HCT116 (cell line): Measurements from ENCODE around the gene FLNB. TPM values are rescaled to one million over a fixed set of nuclear protein-coding genes. Genes with fewer than 3 reads are reported as not detected.

Experiments used
- ATAC-seq: fragments of 200-7000 bp; cut with Tn5 transposase; 2 replicates; pipeline ENCODE4 v1.9.1; 2020; ENCODE audit warnings: mild to moderate bottlenecking, moderate library complexity
- BruUV-seq: library from RNA; stranded (reverse); fragments of 400-500 nt; replicated peaks from 2 replicates; lab custom pipeline; 2021; lab: Mats Ljungman, UMichigan
- CTCF ChIA-PET: fragments of 300-600 bp; sonication (Branson Sonifier 250); formaldehyde crosslinking; loops from one replicate; lab custom pipeline; 2021; ENCODE audit warnings: antibody characterized with exemption; lab: Charles Lee
- POLR2A ChIA-PET: fragments of 300-600, 350-600 bp; sonication (Branson Sonifier 250); formaldehyde crosslinking; loops from one replicate; lab custom pipeline; 2021; ENCODE audit warnings: antibody characterized with exemption; lab: Charles Lee
- RAD21 ChIA-PET, 2 experiments: fragments of 300-600 bp; sonication (Branson Sonifier 250); formaldehyde crosslinking; loops; one replicate each; lab custom pipeline; 2023; ENCODE audit warnings: low total read pairs in 2 of 2; ENCODE audit not compliant: uncharacterized antibody in 2 of 2, unreplicated experiment in 2 of 2, low non-redundant PET in 1 of 2; lab: Charles Lee
- DNase-seq: peaks from one replicate; pipeline ENCODE4 v3.0.0-alpha.2; 2010; ENCODE audit warnings: low read depth, low spot score
- H2AFZ ChIP-seq: fragments of 200-600 bp; shearing (Covaris generic), sonication (generic); 2 replicates; pipeline ENCODE4 v1.6.1; 2017; ENCODE audit warnings: low read depth, mixed run types, mixed read lengths, antibody characterized with exemption, low read length; ENCODE audit not compliant: poor library complexity, severe bottlenecking
- H3K27ac ChIP-seq: 2 replicates; pipeline ENCODE4 v1.5.1; 2012; ENCODE audit warnings: low read depth, low read length
- H3K27me3 ChIP-seq: fragments of 200-600 bp; sonication (generic); 2 replicates; pipeline ENCODE4 v1.6.1; 2016; ENCODE audit warnings: mixed run types, low read length, mixed read lengths; ENCODE audit not compliant: insufficient read depth
- H3K36me3 ChIP-seq, 2 experiments: fragments of 200-500 bp in 1 of 2; fragments of 200-600 bp in 1 of 2; sonication (Bioruptor generic) in 1 of 2; sonication (generic) in 1 of 2; 2 replicates each; pipeline versions ENCODE4 v1.5.1 to v1.6.1; 2014 to 2016; ENCODE audit warnings: low read length in 2 of 2, inconsistent platforms in 1 of 2, mixed read lengths in 1 of 2, mixed run types in 1 of 2; ENCODE audit not compliant: insufficient read depth in 2 of 2, control insufficient read depth in 1 of 2
- H3K4me1 ChIP-seq, 2 experiments: fragments of 200-600 bp in 1 of 2; sonication (generic) in 1 of 2; 2 replicates each; pipeline versions ENCODE4 v1.5.1 to v1.6.1; 2012 to 2017; ENCODE audit warnings: low read length in 2 of 2, inconsistent platforms in 1 of 2, mild to moderate bottlenecking in 1 of 2, mixed read lengths in 1 of 2, mixed run types in 1 of 2, moderate library complexity in 1 of 2; ENCODE audit not compliant: insufficient read depth in 2 of 2, control insufficient read depth in 1 of 2
- H3K4me2 ChIP-seq: fragments of 200-600 bp; sonication (generic); 2 replicates; pipeline ENCODE4 v1.6.1; 2017; ENCODE audit warnings: mixed run types, low read length, mixed read lengths
- H3K4me3 ChIP-seq, 2 experiments: fragments of 200-600 bp in 1 of 2; sonication (generic) in 1 of 2; replicated peaks in 1 of 2; 2 replicates each; pipeline ENCODE4 v1.5.1; 2011 to 2016; ENCODE audit warnings: low read length in 2 of 2, control low read depth in 1 of 2, low read depth in 1 of 2, mild to moderate bottlenecking in 1 of 2, mixed read lengths in 1 of 2, mixed run types in 1 of 2
- H3K79me2 ChIP-seq: fragments of 200-600 bp; sonication (generic); 2 replicates; pipeline ENCODE4 v1.6.1; 2017; ENCODE audit warnings: mild to moderate bottlenecking, mixed run types, low read length, moderate library complexity, mixed read lengths; ENCODE audit not compliant: insufficient read depth
- H3K9ac ChIP-seq: fragments of 200-600 bp; sonication (generic); 2 replicates; pipeline ENCODE4 v1.6.1; 2016; ENCODE audit warnings: low read length, mixed read lengths
- H3K9me2 ChIP-seq: fragments of 200-600 bp; sonication (generic), shearing (Covaris generic); 2 replicates; pipeline ENCODE4 v1.6.1; 2017; ENCODE audit warnings: mixed run types, mild to moderate bottlenecking, moderate library complexity; ENCODE audit not compliant: insufficient read depth
- H3K9me3 ChIP-seq, 2 experiments: fragments of 200-500 bp in 1 of 2; fragments of 200-600 bp in 1 of 2; sonication (Bioruptor generic) in 1 of 2; sonication (generic) in 1 of 2; 2 replicates each; pipeline ENCODE4 v1.6.1; 2014 to 2017; ENCODE audit warnings: low read length in 2 of 2, mixed read lengths in 2 of 2, inconsistent platforms in 1 of 2, low read depth in 1 of 2, mild to moderate bottlenecking in 1 of 2, mixed run types in 1 of 2, moderate library complexity in 1 of 2; ENCODE audit not compliant: control insufficient read depth in 1 of 2, insufficient read depth in 1 of 2
- H4K20me1 ChIP-seq: fragments of 200-600 bp; sonication (generic), shearing (Covaris generic); 2 replicates; pipeline ENCODE4 v1.6.1; 2017; ENCODE audit warnings: mixed run types, mild to moderate bottlenecking, moderate library complexity; ENCODE audit not compliant: insufficient read depth
- ATF3 ChIP-seq: IDR thresholded peaks from 2 replicates; pipeline ENCODE4 v1.6.1; 2012
- CBX3 ChIP-seq: IDR thresholded peaks from 2 replicates; pipeline ENCODE4 v1.6.1; 2012; ENCODE audit warnings: low read depth
- CEBPB ChIP-seq: IDR thresholded peaks from 2 replicates; pipeline ENCODE4 v1.6.1; 2012; ENCODE audit warnings: low read depth
- CTCF ChIP-seq, 3 experiments: fragments of 200-600 bp in 1 of 3; sonication (generic) in 1 of 3; IDR thresholded peaks in 2 of 3; conservative IDR thresholded peaks in 1 of 3; 2 replicates each; pipeline ENCODE4 v1.5.1; 2012 to 2017; ENCODE audit warnings: low read depth in 2 of 3, low read length in 2 of 3, antibody characterized with exemption in 1 of 3, borderline replicate concordance in 1 of 3, control low read depth in 1 of 3, mild to moderate bottlenecking in 1 of 3, mixed read lengths in 1 of 3, mixed run types in 1 of 3, moderate library complexity in 1 of 3; ENCODE audit not compliant: insufficient read depth in 1 of 3
- EGR1 ChIP-seq: IDR thresholded peaks from 2 replicates; pipeline ENCODE4 v1.6.1; 2012; ENCODE audit warnings: low read depth
- ELF1 ChIP-seq: IDR thresholded peaks from 2 replicates; pipeline ENCODE4 v1.6.1; 2012; ENCODE audit warnings: low read depth, borderline replicate concordance
- EZH2 ChIP-seq: fragments of 200-600 bp; sonication (generic); IDR thresholded peaks from 2 replicates; pipeline ENCODE4 v1.6.1; 2017; ENCODE audit warnings: antibody characterized with exemption, mixed run types
- EZH2phosphoT487 ChIP-seq: fragments of 200-600 bp; IDR thresholded peaks from 2 replicates; pipeline ENCODE4 v1.6.1; 2018; ENCODE audit warnings: antibody characterized with exemption, borderline replicate concordance
- FOSL1 ChIP-seq: IDR thresholded peaks from 2 replicates; pipeline ENCODE4 v1.6.1; 2012; ENCODE audit warnings: low read depth
- JUND ChIP-seq: IDR thresholded peaks from 2 replicates; pipeline ENCODE4 v1.6.1; 2012
- POLR2A ChIP-seq: IDR thresholded peaks from 2 replicates; pipeline ENCODE4 v1.7.0; 2011; ENCODE audit warnings: borderline replicate concordance; ENCODE audit not compliant: insufficient read depth, insufficient read length; ENCODE audit errors: extremely low read depth
- RAD21 ChIP-seq: IDR thresholded peaks from 2 replicates; pipeline ENCODE4 v1.6.1; 2012; ENCODE audit warnings: low read depth, mild to moderate bottlenecking
- REST ChIP-seq: IDR thresholded peaks from 2 replicates; pipeline ENCODE4 v1.6.1; 2012; ENCODE audit warnings: low read depth
- SRF ChIP-seq: IDR thresholded peaks from 2 replicates; pipeline ENCODE4 v1.6.1; 2012; ENCODE audit warnings: low read depth
- ZFX ChIP-seq: fragments of 450-650 bp; IDR thresholded peaks from 2 replicates; pipeline ENCODE4 v1.6.1; 2017
- intact Hi-C: fragments of 100-400 bp; cut with micrococcal nuclease; formaldehyde crosslinking; loops from 2 replicates; pipeline ENCODE4 v1.10.0; 2022
- total RNA-seq: library from RNA; stranded (reverse); gene quantifications from one replicate; pipeline ENCODE4 v1.2.1, GENCODE V29; 2021; ENCODE audit not compliant: unreplicated experiment
- TF ChIP-seq, protein P1 (sequence below): IDR thresholded peaks from 2 replicates; pipeline ENCODE4 v1.6.1; 2012

The FLNB gene
- total RNA-seq, 1 experiment from 2014 or later, result 116 TPM

DNA sequence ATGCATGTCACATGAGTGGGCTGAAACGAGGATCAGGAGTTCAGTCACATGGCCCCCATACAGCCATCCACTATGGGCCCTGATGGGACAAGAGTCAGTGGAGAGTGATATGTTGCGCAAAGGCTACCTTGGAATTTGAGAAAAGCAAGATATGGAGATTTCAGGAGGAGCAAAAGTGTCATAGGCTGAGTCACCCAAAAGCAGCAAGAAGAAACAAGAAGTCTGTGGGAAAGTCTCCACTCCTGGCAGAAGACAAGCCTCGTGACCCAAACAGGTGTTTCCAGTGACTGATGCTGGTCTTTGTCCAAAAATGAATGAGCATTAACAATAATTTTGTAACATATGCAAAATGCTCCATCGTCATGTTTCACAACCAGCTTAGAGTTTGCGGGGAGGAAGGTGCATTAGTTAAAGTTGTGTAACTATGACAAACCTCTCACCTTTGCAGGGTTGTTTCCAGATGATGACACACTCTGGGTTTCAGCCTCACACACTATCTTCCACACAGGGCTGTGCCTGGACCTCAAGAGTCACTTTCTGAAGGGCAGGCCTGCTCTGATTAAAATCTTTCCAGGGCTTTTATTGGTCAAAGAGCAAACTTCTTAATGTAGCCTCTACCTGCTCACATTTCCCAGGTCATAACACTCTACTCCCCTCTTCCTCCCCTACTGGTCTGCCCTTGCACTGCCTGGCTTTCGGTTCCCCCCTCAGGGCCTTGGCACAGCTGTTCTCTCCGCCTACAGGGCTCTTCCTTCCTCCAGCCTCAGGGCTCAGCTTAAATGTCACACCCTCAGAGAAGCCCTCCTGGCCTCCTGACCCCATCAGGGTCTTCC is 206.5 kb downstream of the FLNB start:
- RAD21 ChIA-PET, result no interaction called here
- peaks cover 18 to 29% of the 10 kb centered on the region in 2 experiments for H3K4me1 ChIP-seq
- H3K27ac ChIP-seq, result no peak overlapping the region
- no peaks in the 10 kb centered on the region for H3K79me2 ChIP-seq
- TF ChIP-seq ATF3 (no peak), EGR1 (no peak), ELF1 (no peak), EZH2phosphoT487 (no peak), CTCF (IDR thresholded peaks at IDR 0.05 in 2 of 3, conservative IDR thresholded peaks at IDR 0.05 in 1 of 3; ENCODE audit: borderline replicate concordance in 1 of 3, insufficient read depth in 1 of 3, low read depth in 2 of 3, low read length in 2 of 3) (peak in 2 of 3 experiments; percentile 26 to 30; a peak in 1 of 6 replicates), JUND (0 out of 2 replicates have a peak, but pooled peaks have one; percentile 9), RAD21 (no peak), SRF (no peak), EZH2 (no peak), CEBPB (peak; percentile 86), CBX3 (no peak), FOSL1 (peak; percentile 34; the same call in 1 of the 2 replicates), REST (no peak), ZFX (no peak), POLR2A (no peak)
- TF ChIP-seq, protein P1, sequence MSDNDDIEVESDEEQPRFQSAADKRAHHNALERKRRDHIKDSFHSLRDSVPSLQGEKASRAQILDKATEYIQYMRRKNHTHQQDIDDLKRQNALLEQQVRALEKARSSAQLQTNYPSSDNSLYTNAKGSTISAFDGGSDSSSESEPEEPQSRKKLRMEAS, result no peak
- H3K9me3 ChIP-seq, result no peaks in the 10 kb centered on the region
- POLR2A ChIA-PET, result interaction anchor here (0.7 kb wide), 1 partner anchor 972 kb away, joined by 3 read pairs; no protein-coding TSS in a partner anchor
- intact Hi-C loops, result no loop called here
- CTCF ChIA-PET, result no interaction called here
- DNase-seq (no peak), ATAC-seq (peak; percentile 22; the same call in 1 of the 2 replicates)
- H3K9me2 ChIP-seq, result no peaks in the 10 kb centered on the region
- H3K4me3 ChIP-seq, result no peak overlapping the region
- H4K20me1 ChIP-seq, result no peaks in the 10 kb centered on the region
- H3K27me3 ChIP-seq, result no peaks in the 10 kb centered on the region
- H3K36me3 ChIP-seq, result no peaks in the 10 kb centered on the region
- no TSS peak for BruUV-seq
- peak overlapping the region; percentile 3 for H2AFZ ChIP-seq
- no peak overlapping the region for H3K4me2 ChIP-seq
- H3K9ac ChIP-seq, result no peak overlapping the region
